Posterior vena cava (tissue), 2 donors: ENCODE measurements around the gene ADPRHL1. TPM values are rescaled to one million over a fixed set of nuclear protein-coding genes. Genes with fewer than 3 reads are reported as not detected.
"Not testable (repeated sequence)": the region's sequence is repeated elsewhere in the genome, so short reads cannot be mapped to it uniquely, and the experiment has no call there.

Experiments
- DNase-seq: peaks from one replicate; pipeline ENCODE4 v3.0.0-alpha.2; 2020; ENCODE audit warnings: low spot score
- intact Hi-C, 2 donors: fragments of 100-400 bp; cut with DNase I; formaldehyde crosslinking; loops; one replicate each; pipeline versions ENCODE4 v1.14.1 to v1.14.2; 2022 to 2023
- total RNA-seq, 2 donors: library from RNA; stranded (reverse); fragmentation: NEBNext Ultra II Directional; extraction: Animal tissue kit (Norgen Biotek cat#: 25700); gene quantifications; one replicate each; pipeline ENCODE4 v1.2.1, GENCODE V29; 2021
- donor health status: DM: yes; HTN: yes; CAD: no.
- donor health status: DM: yes; HTN: yes; CAD: no.

ADPRHL1 gene
- total RNA-seq, 2 donors from 2014 or later: 1.2 to 1.6 TPM

- DNase-seq: no peak
- intact Hi-C loops: no loop called here
These were observed 7.3 kb upstream of the ADPRHL1 start for GRCh38 chr13:113460599-113460998.

- DNase-seq: no peak
- intact Hi-C loops: no loop called here
These were observed 6.8 kb upstream of the ADPRHL1 start for GRCh38 chr13:113460064-113460555.

- peak; percentile 78 for DNase-seq
- intact Hi-C loops: no loop called here
These were observed 5.2 kb upstream of the ADPRHL1 start for GRCh38 chr13:113458253-113459065.

- intact Hi-C loops: no loop called here
- DNase-seq: peak; percentile 76
These were observed 4.2 kb upstream of the ADPRHL1 start for GRCh38 chr13:113457510-113457909.

GRCh38 chr13:113456116-113456702 lies 2.9 kb upstream of the ADPRHL1 start:
- intact Hi-C loops: no loop called here
- DNase-seq: peak; percentile 51

GRCh38 chr13:113455384-113455783 lies 2.1 kb upstream of the ADPRHL1 start:
- peak; percentile 59 for DNase-seq
- intact Hi-C loops: no loop called here

- intact Hi-C loops: no loop called here
- peak; percentile 38 for DNase-seq
These were observed 1.6 kb upstream of the ADPRHL1 start for GRCh38 chr13:113454936-113455335.

- no peak for DNase-seq
- intact Hi-C loops: no loop called here
These were observed 822 bp downstream of the ADPRHL1 start for GRCh38 chr13:113452466-113452865.

GRCh38 chr13:113451951-113452421 lies 1.3 kb downstream of the ADPRHL1 start:
- intact Hi-C loops: no loop called here
- peak; percentile 64 for DNase-seq

- peak; percentile 84 for DNase-seq
- intact Hi-C loops: not testable (repeated sequence)
These were observed 2.2 kb downstream of the ADPRHL1 start for GRCh38 chr13:113450861-113451620.

GRCh38 chr13:113450348-113450744 lies 2.9 kb downstream of the ADPRHL1 start:
- DNase-seq: peak; percentile 69
- intact Hi-C loops: not testable (repeated sequence)

- DNase-seq: peak; percentile 29
- intact Hi-C loops: no loop called here
These were observed 3.5 kb downstream of the ADPRHL1 start for GRCh38 chr13:113449693-113450347.

- intact Hi-C loops: no loop called here
- DNase-seq: peak; percentile 73
These were observed 4.2 kb downstream of the ADPRHL1 start for GRCh38 chr13:113448885-113449692.

- peak; percentile 50 for DNase-seq
- intact Hi-C loops: no loop called here
These were observed 4.8 kb downstream of the ADPRHL1 start for GRCh38 chr13:113448545-113448884.

- DNase-seq: peak; percentile 68
- intact Hi-C loops: no loop called here
These were observed 5.7 kb downstream of the ADPRHL1 start for GRCh38 chr13:113447596-113447995.

GRCh38 chr13:113446488-113446854 lies 6.8 kb downstream of the ADPRHL1 start:
- intact Hi-C loops: no loop called here
- DNase-seq: no peak

- DNase-seq: peak; percentile 73
- intact Hi-C loops: no loop called here
These were observed 7.3 kb downstream of the ADPRHL1 start for GRCh38 chr13:113445791-113446487.

- intact Hi-C loops: no loop called here
- peak; percentile 64 for DNase-seq
These were observed 9.3 kb downstream of the ADPRHL1 start for GRCh38 chr13:113443991-113444390.
